Chondrocyte (in vitro differentiated cells): Measurements from ENCODE around the gene EPHB4. TPM values are rescaled to one million over a fixed set of nuclear protein-coding genes. Genes with fewer than 3 reads are reported as not detected.
A peak's percentile ranks its signal among the peaks of the same experiment; 100 is the strongest.
"Not testable (repeated sequence)": the region's sequence is repeated elsewhere in the genome, so short reads cannot be mapped to it uniquely, and the experiment has no call there.

Experiments
- DNase-seq: peaks from one replicate; pipeline ENCODE4 v3.0.0; 2021; ENCODE audit warnings: mixed read lengths, low spot score
- H3K27ac Mint-ChIP-seq: one replicate; pipeline ENCODE4 v1.8.0; 2021; ENCODE audit warnings: mild to moderate bottlenecking, moderate library complexity, mixed read lengths; ENCODE audit not compliant: unreplicated experiment
- H3K27me3 Mint-ChIP-seq: 2 replicates; pipeline ENCODE4 v1.8.0; 2021; ENCODE audit warnings: low read depth, mixed read lengths
- H3K36me3 Mint-ChIP-seq: 2 replicates; pipeline ENCODE4 v1.8.0; 2021; ENCODE audit warnings: low read depth, mixed read lengths
- H3K4me1 Mint-ChIP-seq: 2 replicates; pipeline ENCODE4 v1.8.0; 2021; ENCODE audit warnings: low read depth, mild to moderate bottlenecking, mixed read lengths
- H3K4me3 Mint-ChIP-seq: one replicate; pipeline ENCODE4 v1.8.0; 2021; ENCODE audit warnings: mild to moderate bottlenecking, moderate library complexity, mixed read lengths; ENCODE audit not compliant: unreplicated experiment
- H3K9me3 Mint-ChIP-seq: 2 replicates; pipeline ENCODE4 v1.8.0; 2021; ENCODE audit warnings: low read depth, mixed read lengths
- CTCF ChIP-seq: fragments of 200-600 bp; sonication (generic); IDR thresholded peaks from 2 replicates; pipeline ENCODE4 v1.5.0; 2021; ENCODE audit warnings: antibody characterized with exemption, mild to moderate bottlenecking, moderate library complexity
- total RNA-seq: library from RNA; stranded (reverse); gene quantifications from 3 replicates; pipeline ENCODE4 v1.2.1, GENCODE V29; 2021

EPHB4 gene
- total RNA-seq, 1 donor from 2014 or later = 60.7 TPM

GRCh38 chr7:100812729-100813128, 14.6 kb downstream of the EPHB4 start:
- Mint-ChIP-seq H3K27me3 (no peaks in the 10 kb centered on the region), H3K4me1 (no peaks in the 10 kb centered on the region), H3K27ac (no peak overlapping the region), H3K36me3 (peaks cover 42% of the 10 kb centered on the region), H3K9me3 (no peaks in the 10 kb centered on the region), H3K4me3 (no peak overlapping the region)
- DNase-seq = no peak
- TF ChIP-seq CTCF = no peak

- no peak for DNase-seq
- Mint-ChIP-seq H3K27ac (no peak overlapping the region), H3K9me3 (no peaks in the 10 kb centered on the region), H3K36me3 (peaks cover 47% of the 10 kb centered on the region), H3K27me3 (no peaks in the 10 kb centered on the region), H3K4me3 (no peak overlapping the region), H3K4me1 (no peaks in the 10 kb centered on the region)
- no peak for TF ChIP-seq CTCF
Observed at GRCh38 chr7:100811480-100811879, 15.8 kb downstream of the EPHB4 start.

GRCh38 chr7:100808354-100808875, 18.9 kb downstream of the EPHB4 start:
- Mint-ChIP-seq H3K27ac (no peak overlapping the region), H3K27me3 (no peaks in the 10 kb centered on the region), H3K4me3 (no peak overlapping the region), H3K9me3 (no peaks in the 10 kb centered on the region), H3K4me1 (peaks cover 10% of the 10 kb centered on the region), H3K36me3 (peaks cover 45% of the 10 kb centered on the region)
- DNase-seq = no peak
- TF ChIP-seq CTCF = no peak

GRCh38 chr7:100806883-100807282, 20.4 kb downstream of the EPHB4 start:
- H3K9me3 Mint-ChIP-seq, DNase-seq, H3K4me3 Mint-ChIP-seq, H3K27ac Mint-ChIP-seq, H3K27me3 Mint-ChIP-seq: not testable (repeated sequence)
- peaks cover 25% of the 10 kb centered on the region for H3K4me1 Mint-ChIP-seq
- H3K36me3 Mint-ChIP-seq = peaks cover 42% of the 10 kb centered on the region

GRCh38 chr7:100806276-100806675, 21.0 kb downstream of the EPHB4 start:
- DNase-seq = no peak
- Mint-ChIP-seq H3K4me1 (peaks cover 30% of the 10 kb centered on the region), H3K9me3 (no peaks in the 10 kb centered on the region), H3K4me3 (no peak overlapping the region), H3K27ac (no peak overlapping the region), H3K27me3 (no peaks in the 10 kb centered on the region), H3K36me3 (peaks cover 39% of the 10 kb centered on the region)
- no peak for TF ChIP-seq CTCF

- TF ChIP-seq CTCF = no peak
- peaks cover 41% of the 10 kb centered on the region for H3K4me1 Mint-ChIP-seq
- no peak overlapping the region for H3K4me3 Mint-ChIP-seq
- no peaks in the 10 kb centered on the region for H3K9me3 Mint-ChIP-seq
- H3K36me3 Mint-ChIP-seq = peaks cover 35% of the 10 kb centered on the region
- no peak for DNase-seq
- H3K27me3 Mint-ChIP-seq = no peaks in the 10 kb centered on the region
- peak overlapping the region; percentile 45 for H3K27ac Mint-ChIP-seq
Observed at GRCh38 chr7:100804681-100805431, 22.5 kb downstream of the EPHB4 start.
